Astrocyte (in vitro differentiated cells and primary cell): ENCODE data around the gene MYO9A. TPM values are rescaled to one million over a fixed set of nuclear protein-coding genes. Genes with fewer than 3 reads are reported as not detected.

Experiments
- DNase-seq: peaks from one replicate; pipeline ENCODE4 v3.0.0-alpha.2; 2010; ENCODE audit warnings: low read depth
- FAIRE-seq: peaks from 2 replicates; lab custom pipeline; 2011; peaks lifted over from hg19 to GRCh38; lab: Jason Lieb, UNC
- H2AFZ ChIP-seq: 2 replicates; pipeline ENCODE4 v1.6.0; 2012; ENCODE audit warnings: low read depth, low read length, inconsistent platforms
- H3K27ac ChIP-seq: 2 replicates; pipeline ENCODE4 v1.5.1; 2011; ENCODE audit warnings: low read depth, low read length, inconsistent platforms
- H3K27me3 ChIP-seq: 2 replicates; pipeline ENCODE4 v1.6.0; 2011; ENCODE audit warnings: low read length, inconsistent platforms; ENCODE audit not compliant: insufficient read depth
- H3K36me3 ChIP-seq: 2 replicates; pipeline ENCODE4 v1.5.1; 2011; ENCODE audit warnings: low read length, inconsistent platforms; ENCODE audit not compliant: insufficient read depth
- H3K4me1 ChIP-seq: 2 replicates; pipeline ENCODE4 v1.5.1; 2011; ENCODE audit warnings: low read length, inconsistent platforms; ENCODE audit not compliant: insufficient read depth
- H3K4me2 ChIP-seq: 2 replicates; pipeline ENCODE4 v1.6.0; 2012; ENCODE audit warnings: low read length, inconsistent platforms
- H3K4me3 ChIP-seq: 2 replicates; pipeline ENCODE4 v1.5.1; 2011; ENCODE audit warnings: low read depth, mild to moderate bottlenecking, low read length, inconsistent platforms; ENCODE audit not compliant: insufficient read depth
- H3K79me2 ChIP-seq: 2 replicates; pipeline ENCODE4 v1.6.0; 2012; ENCODE audit warnings: mild to moderate bottlenecking, low read length, inconsistent platforms; ENCODE audit not compliant: insufficient read depth
- H3K9ac ChIP-seq: 2 replicates; pipeline ENCODE4 v1.6.0; 2012; ENCODE audit warnings: mild to moderate bottlenecking, low read length, inconsistent platforms
- H3K9me3 ChIP-seq: 2 replicates; pipeline ENCODE4 v1.5.1; 2012; ENCODE audit warnings: low read depth, mild to moderate bottlenecking, low read length, inconsistent platforms; ENCODE audit not compliant: insufficient read depth
- H4K20me1 ChIP-seq: 2 replicates; pipeline ENCODE4 v1.6.0; 2012; ENCODE audit warnings: low read length, inconsistent platforms; ENCODE audit not compliant: insufficient read depth
- H3K27ac Mint-ChIP-seq: one replicate; pipeline ENCODE4 v1.8.0; 2021; ENCODE audit warnings: mild to moderate bottlenecking, mixed read lengths; ENCODE audit not compliant: unreplicated experiment
- H3K27me3 Mint-ChIP-seq: one replicate; pipeline ENCODE4 v1.8.0; 2021; ENCODE audit warnings: low read depth, mixed read lengths; ENCODE audit not compliant: unreplicated experiment
- H3K36me3 Mint-ChIP-seq: one replicate; pipeline ENCODE4 v1.8.0; 2021; ENCODE audit warnings: low read depth, mixed read lengths; ENCODE audit not compliant: unreplicated experiment
- H3K4me1 Mint-ChIP-seq: one replicate; pipeline ENCODE4 v1.8.0; 2021; ENCODE audit warnings: low read depth, mixed read lengths; ENCODE audit not compliant: unreplicated experiment
- H3K4me3 Mint-ChIP-seq: one replicate; pipeline ENCODE4 v1.8.0; 2021; ENCODE audit warnings: mild to moderate bottlenecking, moderate library complexity, mixed read lengths; ENCODE audit not compliant: unreplicated experiment
- H3K9me3 Mint-ChIP-seq: one replicate; pipeline ENCODE4 v1.8.0; 2021; ENCODE audit warnings: mild to moderate bottlenecking, mixed read lengths; ENCODE audit not compliant: unreplicated experiment
- CTCF ChIP-seq: IDR thresholded peaks from 2 replicates; pipeline ENCODE4 v1.5.1; 2011; ENCODE audit warnings: low read depth, mild to moderate bottlenecking, inconsistent platforms, low read length, moderate library complexity; ENCODE audit not compliant: insufficient read depth
- EZH2 ChIP-seq: IDR thresholded peaks from 2 replicates; pipeline ENCODE4 v1.6.1; 2012; ENCODE audit warnings: mild to moderate bottlenecking, low read length, inconsistent platforms; ENCODE audit not compliant: insufficient read depth
- total RNA-seq: library from RNA; stranded (reverse); gene quantifications from 2 replicates; pipeline ENCODE4 v1.2.1, GENCODE V29; 2021

The MYO9A gene
- total RNA-seq, 1 donor from 2014 or later: 26.4 TPM

GRCh38 chr15:72092691-72093090, 25.3 kb downstream of the MYO9A start:
- Mint-ChIP-seq H3K4me1 (peaks cover 2% of the 10 kb centered on the region), H3K9me3 (peaks cover 2% of the 10 kb centered on the region), H3K36me3 (peaks cover 12% of the 10 kb centered on the region), H3K4me3 (no peak overlapping the region), H3K27ac (no peak overlapping the region), H3K27me3 (no peaks in the 10 kb centered on the region)
- H3K9ac ChIP-seq: no peak overlapping the region
- no peaks in the 10 kb centered on the region for H3K4me1 ChIP-seq
- TF ChIP-seq EZH2 (no peak), CTCF (no peak)
- H2AFZ ChIP-seq: no peak overlapping the region
- H3K4me2 ChIP-seq: no peak overlapping the region
- H3K27ac ChIP-seq: no peak overlapping the region
- DNase-seq: no peak
- H4K20me1 ChIP-seq: peaks cover 26% of the 10 kb centered on the region
- H3K79me2 ChIP-seq: peaks cover 39% of the 10 kb centered on the region
- H3K9me3 ChIP-seq: no peaks in the 10 kb centered on the region
- H3K27me3 ChIP-seq: no peaks in the 10 kb centered on the region
- FAIRE-seq: no peak
- no peak overlapping the region for H3K4me3 ChIP-seq
- H3K36me3 ChIP-seq: no peaks in the 10 kb centered on the region

- H3K4me1 Mint-ChIP-seq: no peaks in the 10 kb centered on the region
- TF ChIP-seq CTCF (no peak), EZH2 (no peak)
- H3K27ac ChIP-seq: no peak overlapping the region
- no peaks in the 10 kb centered on the region for H3K9me3 ChIP-seq
- no peak for DNase-seq
- no peaks in the 10 kb centered on the region for H3K36me3 ChIP-seq
- peaks cover 15% of the 10 kb centered on the region for H3K36me3 Mint-ChIP-seq
- H3K4me3 Mint-ChIP-seq: no peak overlapping the region
- no peak overlapping the region for H3K9ac ChIP-seq
- peaks cover 39% of the 10 kb centered on the region for H3K79me2 ChIP-seq
- H3K27ac Mint-ChIP-seq: no peak overlapping the region
- H2AFZ ChIP-seq: no peak overlapping the region
- no peaks in the 10 kb centered on the region for H3K27me3 Mint-ChIP-seq
- H3K4me3 ChIP-seq: no peak overlapping the region
- H3K27me3 ChIP-seq: no peaks in the 10 kb centered on the region
- H3K4me2 ChIP-seq: no peak overlapping the region
- peaks cover 2% of the 10 kb centered on the region for H3K9me3 Mint-ChIP-seq
- H4K20me1 ChIP-seq: peaks cover 30% of the 10 kb centered on the region
- no peak for FAIRE-seq
- no peaks in the 10 kb centered on the region for H3K4me1 ChIP-seq
These were observed 25.9 kb downstream of the MYO9A start for GRCh38 chr15:72092006-72092405.

- FAIRE-seq (no peak), DNase-seq (no peak)
- H3K4me3 Mint-ChIP-seq: no peak overlapping the region
- peaks cover 11% of the 10 kb centered on the region for H3K36me3 Mint-ChIP-seq
- TF ChIP-seq CTCF (no peak), EZH2 (no peak)
- Histone ChIP-seq H3K36me3 (no peaks in the 10 kb centered on the region), H4K20me1 (peaks cover 14% of the 10 kb centered on the region), H3K4me2 (no peak overlapping the region), H3K27me3 (no peaks in the 10 kb centered on the region), H3K4me1 (no peaks in the 10 kb centered on the region), H3K4me3 (no peak overlapping the region), H2AFZ (no peak overlapping the region), H3K27ac (no peak overlapping the region), H3K79me2 (peaks cover 21% of the 10 kb centered on the region), H3K9ac (no peak overlapping the region), H3K9me3 (no peaks in the 10 kb centered on the region)
- H3K9me3 Mint-ChIP-seq: peaks cover 7% of the 10 kb centered on the region
- no peaks in the 10 kb centered on the region for H3K27me3 Mint-ChIP-seq
- no peak overlapping the region for H3K27ac Mint-ChIP-seq
- H3K4me1 Mint-ChIP-seq: peaks cover 5% of the 10 kb centered on the region
These were observed 30.9 kb downstream of the MYO9A start for GRCh38 chr15:72086920-72087648.
